HL-60 (cell line): ENCODE data around the gene CAV1.
A peak's percentile ranks its signal among the peaks of the same experiment; 100 is the strongest.

Source experiments
- DNase-seq, 2 experiments: peaks; one replicate each; pipeline ENCODE4 v3.0.0-alpha.2; 2010 to 2020; ENCODE audit warnings: low read depth in 1 of 2, low spot score in 1 of 2
- H3K27ac ChIP-seq: fragments of 250-450 bp; sonication (Bioruptor Pico); replicated peaks from 2 replicates; pipeline ENCODE4 v1.5.1; 2020; ENCODE audit warnings: mild to moderate bottlenecking, moderate library complexity
- H3K27me3 ChIP-seq: fragments of 250-450 bp; sonication (Bioruptor Pico); 2 replicates; pipeline ENCODE4 v1.5.1; 2021; ENCODE audit warnings: mild to moderate bottlenecking, moderate library complexity; ENCODE audit not compliant: insufficient read depth, poor library complexity, severe bottlenecking
- H3K4me3 ChIP-seq: replicated peaks from 2 replicates; pipeline ENCODE4 v1.5.1; 2011; ENCODE audit warnings: mild to moderate bottlenecking, control low read depth, low read length; ENCODE audit not compliant: insufficient read depth
- CTCF ChIP-seq: IDR thresholded peaks from one replicate; pipeline ENCODE4 v1.5.1; 2011; ENCODE audit warnings: low read length, control low read depth, inconsistent platforms; ENCODE audit not compliant: insufficient read depth
- GABPA ChIP-seq: IDR thresholded peaks from 2 replicates; pipeline ENCODE4 v1.6.1; 2012; ENCODE audit warnings: low read depth
- POLR2AphosphoS5 ChIP-seq: IDR thresholded peaks from 2 replicates; pipeline ENCODE4 v1.6.1; 2012; ENCODE audit warnings: low read depth
- SPI1 ChIP-seq: IDR thresholded peaks from 2 replicates; pipeline ENCODE4 v1.6.1; 2012; ENCODE audit warnings: low read depth, mild to moderate bottlenecking, borderline replicate concordance
- TF ChIP-seq, protein P1 (sequence below): IDR thresholded peaks from 2 replicates; pipeline ENCODE4 v1.6.1; 2012; ENCODE audit warnings: low read depth; ENCODE audit not compliant: insufficient replicate concordance

The CAV1 gene

DNA sequence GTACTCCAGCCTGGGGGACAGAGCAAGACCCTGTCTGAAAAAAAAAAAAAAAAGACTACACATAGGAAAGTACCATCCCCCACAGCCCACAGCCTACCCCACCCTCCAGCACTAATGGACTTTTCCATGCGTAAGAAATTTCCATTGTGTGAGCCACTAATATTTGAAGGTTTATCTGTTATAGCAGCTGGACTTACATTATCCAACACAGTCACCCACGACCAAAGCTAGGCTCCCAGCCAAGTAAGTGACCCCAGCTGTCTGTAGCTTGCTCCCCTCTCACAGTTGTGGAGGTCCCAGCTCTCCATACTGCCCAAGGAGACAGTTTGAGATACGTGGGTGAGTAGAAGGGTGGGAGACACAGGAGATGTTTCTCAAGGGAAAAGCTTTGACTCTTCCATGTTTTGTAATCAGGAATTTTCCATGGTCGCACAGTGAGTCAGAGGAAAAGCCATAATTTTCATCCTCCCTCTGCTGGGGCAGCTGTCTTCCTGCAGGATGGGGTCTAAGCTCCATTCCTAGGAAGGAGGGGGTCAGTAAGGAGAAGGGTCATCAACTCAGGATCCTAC, 57.4 kb downstream of the CAV1 start:
- TF ChIP-seq POLR2AphosphoS5 (no peak), CTCF (no peak), SPI1 (no peak), GABPA (no peak)
- TF ChIP-seq, protein P1, sequence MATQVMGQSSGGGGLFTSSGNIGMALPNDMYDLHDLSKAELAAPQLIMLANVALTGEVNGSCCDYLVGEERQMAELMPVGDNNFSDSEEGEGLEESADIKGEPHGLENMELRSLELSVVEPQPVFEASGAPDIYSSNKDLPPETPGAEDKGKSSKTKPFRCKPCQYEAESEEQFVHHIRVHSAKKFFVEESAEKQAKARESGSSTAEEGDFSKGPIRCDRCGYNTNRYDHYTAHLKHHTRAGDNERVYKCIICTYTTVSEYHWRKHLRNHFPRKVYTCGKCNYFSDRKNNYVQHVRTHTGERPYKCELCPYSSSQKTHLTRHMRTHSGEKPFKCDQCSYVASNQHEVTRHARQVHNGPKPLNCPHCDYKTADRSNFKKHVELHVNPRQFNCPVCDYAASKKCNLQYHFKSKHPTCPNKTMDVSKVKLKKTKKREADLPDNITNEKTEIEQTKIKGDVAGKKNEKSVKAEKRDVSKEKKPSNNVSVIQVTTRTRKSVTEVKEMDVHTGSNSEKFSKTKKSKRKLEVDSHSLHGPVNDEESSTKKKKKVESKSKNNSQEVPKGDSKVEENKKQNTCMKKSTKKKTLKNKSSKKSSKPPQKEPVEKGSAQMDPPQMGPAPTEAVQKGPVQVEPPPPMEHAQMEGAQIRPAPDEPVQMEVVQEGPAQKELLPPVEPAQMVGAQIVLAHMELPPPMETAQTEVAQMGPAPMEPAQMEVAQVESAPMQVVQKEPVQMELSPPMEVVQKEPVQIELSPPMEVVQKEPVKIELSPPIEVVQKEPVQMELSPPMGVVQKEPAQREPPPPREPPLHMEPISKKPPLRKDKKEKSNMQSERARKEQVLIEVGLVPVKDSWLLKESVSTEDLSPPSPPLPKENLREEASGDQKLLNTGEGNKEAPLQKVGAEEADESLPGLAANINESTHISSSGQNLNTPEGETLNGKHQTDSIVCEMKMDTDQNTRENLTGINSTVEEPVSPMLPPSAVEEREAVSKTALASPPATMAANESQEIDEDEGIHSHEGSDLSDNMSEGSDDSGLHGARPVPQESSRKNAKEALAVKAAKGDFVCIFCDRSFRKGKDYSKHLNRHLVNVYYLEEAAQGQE: no peak
- Histone ChIP-seq H3K4me3 (no peak overlapping the region), H3K27ac (no peak overlapping the region), H3K27me3 (no peaks in the 10 kb centered on the region)
- DNase-seq: no peak

DNA sequence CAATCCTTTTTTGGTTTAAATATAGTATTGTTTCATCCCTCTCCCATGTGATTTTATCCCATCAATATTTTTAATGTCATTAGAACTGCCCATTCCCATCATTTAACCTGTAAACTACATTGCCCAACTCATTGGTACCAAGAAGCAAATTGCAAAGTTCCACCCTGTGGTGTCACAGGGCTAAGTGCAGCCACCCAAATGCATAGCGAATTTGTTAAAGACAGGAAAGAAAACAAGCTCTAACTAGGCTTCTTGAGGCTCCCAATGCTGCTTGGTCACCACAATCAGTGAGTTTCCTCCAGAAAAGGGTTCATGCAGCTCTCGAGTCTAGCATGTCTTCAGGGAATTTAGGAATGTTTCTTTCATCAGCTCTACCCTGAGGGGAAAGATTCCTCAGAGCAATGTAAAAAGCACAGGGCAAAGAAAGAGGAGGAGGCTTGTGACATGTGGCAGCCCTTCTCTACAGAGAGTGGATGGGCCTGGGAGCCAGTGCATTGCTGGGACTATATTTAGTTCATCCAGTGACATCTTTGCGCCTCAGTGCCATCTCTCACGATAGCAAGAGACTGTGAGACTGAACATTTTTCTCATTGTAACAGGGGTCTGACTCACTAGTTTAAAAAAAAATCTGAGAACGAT, 58.1 kb downstream of the CAV1 start:
- H3K27me3 ChIP-seq: no peaks in the 10 kb centered on the region
- H3K4me3 ChIP-seq: no peak overlapping the region
- H3K27ac ChIP-seq: no peak overlapping the region
- DNase-seq: no peak
- TF ChIP-seq SPI1 (no peak), POLR2AphosphoS5 (no peak), CTCF (no peak), GABPA (no peak)
- TF ChIP-seq, protein P1: no peak

DNA sequence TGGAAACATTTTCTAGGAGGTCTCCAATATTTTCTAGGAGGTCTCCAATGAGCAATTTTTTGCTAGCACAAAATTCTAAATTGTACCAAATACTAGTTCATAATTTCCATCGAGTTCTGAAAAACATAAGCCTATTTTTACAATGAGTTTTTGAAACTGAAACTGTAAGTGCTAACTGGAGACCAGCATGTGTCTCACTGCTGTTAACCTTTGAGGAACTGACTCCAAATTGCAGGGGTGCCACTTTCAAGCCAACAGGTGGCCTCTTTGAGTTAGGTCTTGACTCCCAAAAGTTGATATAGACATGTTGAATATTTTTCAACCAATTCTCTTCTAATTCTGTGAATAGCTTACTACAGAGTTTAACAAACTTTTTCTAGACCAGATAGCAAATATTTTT, 58.8 kb downstream of the CAV1 start:
- TF ChIP-seq SPI1: peak; percentile 17; the same call in 1 of the 2 replicates
- TF ChIP-seq, protein P1: no peak
- Histone ChIP-seq H3K27ac (no peak overlapping the region), H3K27me3 (no peaks in the 10 kb centered on the region), H3K4me3 (no peak overlapping the region)
- DNase-seq: no peak
